NT2/D1 (cell line): Measurements from ENCODE around the gene CDCP1.

Experiments
- DNase-seq: peaks from one replicate; pipeline ENCODE4 v3.0.0-alpha.2; 2011; ENCODE audit warnings: low read depth, low spot score
- H3K27me3 ChIP-seq: 2 replicates; pipeline ENCODE4 v1.6.0; 2011; ENCODE audit warnings: mild to moderate bottlenecking; ENCODE audit not compliant: insufficient read length, insufficient read depth
- H3K36me3 ChIP-seq: 2 replicates; pipeline ENCODE4 v1.6.1; 2011; ENCODE audit warnings: mild to moderate bottlenecking, low read length, mixed read lengths; ENCODE audit not compliant: insufficient read depth, insufficient read length
- H3K4me1 ChIP-seq: 2 replicates; pipeline ENCODE4 v1.5.1; 2011; ENCODE audit not compliant: insufficient read depth, insufficient read length
- H3K4me3 ChIP-seq: 2 replicates; pipeline ENCODE4 v1.5.1; 2011; ENCODE audit warnings: low read depth; ENCODE audit not compliant: insufficient read length
- H3K9ac ChIP-seq: 2 replicates; pipeline ENCODE4 v1.6.0; 2011; ENCODE audit warnings: low read depth; ENCODE audit not compliant: insufficient read length
- H3K9me3 ChIP-seq: 2 replicates; pipeline ENCODE4 v1.5.1; 2011; ENCODE audit warnings: mild to moderate bottlenecking, low read length; ENCODE audit not compliant: insufficient read depth
- SUZ12 ChIP-seq: IDR thresholded peaks from 2 replicates; pipeline ENCODE4 v1.6.1; 2011; ENCODE audit not compliant: insufficient read length, insufficient read depth; ENCODE audit errors: extremely low read depth
- YY1 ChIP-seq: IDR thresholded peaks from 2 replicates; pipeline ENCODE4 v1.6.1; 2011; ENCODE audit not compliant: insufficient read length, insufficient read depth
- ZNF274 ChIP-seq: IDR thresholded peaks from 2 replicates; pipeline ENCODE4 v1.6.1; 2011; ENCODE audit warnings: mild to moderate bottlenecking, low read depth, low read length

The CDCP1 gene

DNA sequence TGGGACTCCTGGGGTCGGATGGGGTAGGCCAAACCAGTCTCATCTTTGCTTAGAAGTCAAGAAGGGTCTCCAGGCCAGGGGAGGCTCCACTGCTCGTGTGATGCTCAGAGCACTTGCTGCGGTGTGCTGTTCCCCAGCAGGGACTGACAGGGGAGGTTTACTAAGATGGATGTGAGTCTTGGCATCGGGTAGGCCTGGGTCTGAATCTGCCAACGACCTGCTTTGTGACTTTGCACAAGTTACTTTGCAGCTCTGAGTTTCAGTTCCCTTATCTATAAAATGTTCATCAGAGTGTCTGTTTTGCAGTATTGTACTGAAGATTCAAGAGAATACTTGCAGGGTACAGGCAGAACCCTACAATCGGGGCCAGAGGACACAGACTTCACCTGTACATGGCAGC lies 17.3 kb upstream of the CDCP1 start:
- Histone ChIP-seq H3K27me3 (no peaks in the 10 kb centered on the region), H3K4me3 (no peak overlapping the region), H3K4me1 (peaks cover 5% of the 10 kb centered on the region), H3K36me3 (no peaks in the 10 kb centered on the region), H3K9ac (no peak overlapping the region), H3K9me3 (no peaks in the 10 kb centered on the region)
- TF ChIP-seq ZNF274 (no peak), SUZ12 (no peak), YY1 (no peak)
- DNase-seq: no peak

DNA sequence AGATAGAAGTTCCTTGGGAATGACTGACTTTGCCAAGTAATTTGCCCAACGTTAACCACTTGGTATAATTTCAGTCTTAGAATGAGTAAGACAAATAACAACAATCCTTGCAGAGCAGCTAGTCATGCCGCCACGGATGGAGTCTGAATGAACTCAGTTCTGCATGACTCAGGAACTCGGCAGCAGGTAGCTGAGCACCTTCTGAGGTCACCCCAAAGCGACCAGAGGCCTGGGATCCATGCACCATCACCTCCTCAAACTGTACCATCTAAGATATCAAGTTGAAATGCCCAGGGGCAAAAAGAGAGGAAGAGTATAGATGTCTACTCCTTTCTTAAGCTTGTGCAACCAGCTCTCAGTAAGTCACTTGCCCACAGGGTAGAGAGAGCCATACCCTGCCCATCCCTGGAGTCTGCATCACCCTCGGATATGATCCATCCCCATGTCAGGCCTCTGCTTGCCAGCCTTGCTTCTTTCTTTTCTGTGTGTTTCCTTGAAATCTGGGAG lies 8.5 kb upstream of the CDCP1 start:
- Histone ChIP-seq H3K4me1 (no peaks in the 10 kb centered on the region), H3K9ac (no peak overlapping the region), H3K4me3 (no peak overlapping the region), H3K27me3 (no peaks in the 10 kb centered on the region), H3K9me3 (peaks cover 10% of the 10 kb centered on the region; the same call in 1 of the 2 replicates), H3K36me3 (no peaks in the 10 kb centered on the region)
- TF ChIP-seq YY1: no peak
- no peak for DNase-seq

DNA sequence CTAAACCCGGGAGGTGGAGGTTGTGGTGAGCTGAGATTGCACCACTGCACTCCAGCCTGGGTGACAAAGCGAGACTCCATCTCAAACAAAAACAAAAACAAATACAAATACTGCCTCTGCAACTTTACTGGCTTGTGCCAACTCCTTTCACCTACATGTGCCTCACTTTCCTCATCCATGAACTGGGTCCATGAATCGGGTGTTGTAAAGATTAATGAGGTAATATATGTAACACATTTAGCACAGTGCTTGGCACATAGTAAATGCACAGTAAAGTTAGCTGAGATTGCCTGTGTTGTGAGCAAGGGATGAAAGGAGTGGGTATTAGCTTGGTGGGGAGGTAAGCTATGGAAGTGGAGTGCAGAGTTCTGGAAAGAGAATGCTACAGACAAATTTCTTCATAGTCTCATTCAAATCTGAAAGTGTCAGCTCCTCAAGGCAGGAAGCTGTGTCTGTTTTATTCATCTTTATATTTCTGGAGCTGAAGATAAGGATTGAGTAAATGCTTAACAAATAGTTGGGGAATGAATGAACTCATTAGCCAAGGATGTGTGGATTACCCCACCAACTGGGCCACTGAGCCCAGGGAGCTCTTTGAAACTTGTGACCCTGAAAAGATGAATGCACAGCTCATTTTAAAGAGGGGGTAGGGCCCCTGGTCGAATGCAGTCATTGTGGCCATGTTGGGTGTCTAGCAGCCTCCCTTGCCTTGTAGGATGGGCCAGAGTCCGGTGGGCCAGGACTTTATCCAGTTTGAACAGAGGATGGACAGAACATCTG lies 7.7 kb upstream of the CDCP1 start:
- no peak overlapping the region for H3K9ac ChIP-seq
- DNase-seq: no peak
- TF ChIP-seq SUZ12 (no peak), ZNF274 (no peak), YY1 (no peak)

DNA sequence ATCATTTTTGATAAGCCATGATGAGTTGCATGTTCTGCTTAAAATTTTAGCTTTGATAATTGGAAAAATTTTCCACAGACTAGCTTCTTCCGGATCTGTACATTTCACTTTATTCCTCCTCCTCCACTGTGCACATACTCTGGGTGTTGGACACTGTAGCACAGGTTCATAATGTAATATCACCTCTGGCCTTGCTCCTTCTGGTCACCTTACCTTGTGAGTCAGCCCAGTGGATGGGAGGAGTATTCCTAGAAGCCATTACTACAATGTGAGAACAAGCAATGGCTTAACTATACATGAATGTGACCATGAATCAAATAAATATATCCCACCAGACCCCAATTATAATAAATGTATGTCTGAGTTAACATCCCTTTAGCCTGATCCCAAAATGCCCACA lies 6.1 kb upstream of the CDCP1 start:
- Histone ChIP-seq H3K36me3 (no peaks in the 10 kb centered on the region), H3K9ac (no peak overlapping the region)
- no peak for TF ChIP-seq SUZ12
- no peak for TF ChIP-seq ZNF274
- TF ChIP-seq YY1: no peak

More for the DNA sequence above, 7.7 kb upstream of the CDCP1 start:
- H3K9me3 ChIP-seq: peaks cover 10% of the 10 kb centered on the region; the same call in 1 of the 2 replicates
- H3K27me3 ChIP-seq: no peaks in the 10 kb centered on the region
- H3K4me1 ChIP-seq: no peaks in the 10 kb centered on the region
- no peak overlapping the region for H3K4me3 ChIP-seq
- H3K36me3 ChIP-seq: no peaks in the 10 kb centered on the region

DNA sequence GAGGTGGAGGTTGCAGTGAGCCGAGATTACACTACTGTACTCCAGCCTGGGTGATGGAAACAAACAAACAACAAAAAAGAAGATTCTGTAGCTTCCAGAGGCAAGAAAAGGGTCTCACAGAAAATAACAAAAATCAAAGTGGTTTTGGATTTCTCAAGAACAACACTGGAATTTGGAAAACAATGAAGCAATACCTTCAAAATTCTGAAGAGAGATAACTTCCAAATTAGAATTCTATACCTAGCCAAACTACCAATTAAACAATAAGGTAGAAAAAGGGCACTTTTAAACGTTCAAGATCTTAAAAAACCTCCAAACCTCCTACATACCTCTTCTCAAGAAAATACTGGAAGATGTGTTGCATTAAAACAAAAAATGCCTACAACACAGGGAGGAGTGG lies 4.9 kb upstream of the CDCP1 start:
- Histone ChIP-seq H3K4me3 (no peak overlapping the region), H3K9me3 (peaks cover 10% of the 10 kb centered on the region; the same call in 1 of the 2 replicates), H3K27me3 (peaks cover 22% of the 10 kb centered on the region), H3K36me3 (no peaks in the 10 kb centered on the region), H3K4me1 (no peaks in the 10 kb centered on the region), H3K9ac (no peak overlapping the region)
- no peak for DNase-seq
- no peak for TF ChIP-seq YY1
- TF ChIP-seq SUZ12: no peak
- TF ChIP-seq ZNF274: no peak

More for the DNA sequence above, 6.1 kb upstream of the CDCP1 start:
- DNase-seq: no peak
- Histone ChIP-seq H3K9me3 (peaks cover 10% of the 10 kb centered on the region; the same call in 1 of the 2 replicates), H3K27me3 (peaks cover 10% of the 10 kb centered on the region), H3K4me1 (no peaks in the 10 kb centered on the region), H3K4me3 (no peak overlapping the region)

DNA sequence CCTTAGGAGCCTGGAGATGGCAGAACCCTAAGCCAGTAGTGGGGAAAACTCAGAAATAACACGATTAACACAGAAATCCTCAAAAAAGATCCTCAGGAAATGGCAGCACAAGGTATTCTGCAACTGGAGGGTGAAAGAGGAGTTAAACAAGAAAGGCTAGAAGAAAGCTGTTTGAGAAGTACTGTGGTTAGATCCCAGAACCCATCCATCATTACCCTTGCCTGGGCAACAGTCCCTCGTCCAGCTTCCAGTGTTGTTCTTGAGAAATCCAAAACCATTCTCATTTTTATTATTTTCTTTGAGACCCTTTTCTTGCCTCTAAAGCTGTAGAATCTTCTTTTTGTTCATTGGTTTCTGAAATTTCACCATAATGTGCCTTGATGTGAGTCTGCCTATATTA lies 2.7 kb upstream of the CDCP1 start:
- peaks cover 10% of the 10 kb centered on the region; the same call in 1 of the 2 replicates for H3K9me3 ChIP-seq
- peaks cover 44% of the 10 kb centered on the region for H3K27me3 ChIP-seq
- no peaks in the 10 kb centered on the region for H3K36me3 ChIP-seq
- no peak for DNase-seq
- TF ChIP-seq ZNF274: no peak
- no peak for TF ChIP-seq YY1
- no peak for TF ChIP-seq SUZ12
- no peak overlapping the region for H3K9ac ChIP-seq
- H3K4me1 ChIP-seq: no peaks in the 10 kb centered on the region
- H3K4me3 ChIP-seq: no peak overlapping the region

DNA sequence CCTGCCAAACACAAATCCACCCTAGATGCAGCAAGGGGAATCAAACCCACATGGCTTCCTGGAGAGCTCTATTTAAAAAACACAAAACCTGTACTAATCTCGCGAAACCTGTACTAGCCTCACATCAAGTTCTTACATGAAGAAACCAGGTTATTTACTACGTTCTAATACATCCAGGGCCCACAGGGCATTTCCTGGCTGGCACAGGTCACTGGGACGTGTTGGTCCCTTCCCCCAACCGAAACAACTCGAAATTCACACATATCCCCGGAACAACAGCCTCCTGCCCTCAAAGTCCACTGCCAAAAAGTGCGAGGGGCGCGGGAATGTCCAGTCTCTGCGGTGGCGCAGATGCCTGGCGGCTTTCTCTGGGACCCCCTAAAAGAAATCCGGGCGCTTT lies 955 bp downstream of the CDCP1 start:
- H3K4me3 ChIP-seq: peak overlapping the region; percentile 71
- no peak for DNase-seq
- no peaks in the 10 kb centered on the region; the same call in 1 of the 2 replicates for H3K9me3 ChIP-seq
- peaks cover 48% of the 10 kb centered on the region for H3K27me3 ChIP-seq
- TF ChIP-seq SUZ12 (no peak), ZNF274 (no peak), YY1 (no peak)
- no peaks in the 10 kb centered on the region for H3K36me3 ChIP-seq
- H3K9ac ChIP-seq: peak overlapping the region; percentile 79
- no peaks in the 10 kb centered on the region for H3K4me1 ChIP-seq
